ENCODE data around the gene SYNPR. TPM values are rescaled to one million over a fixed set of nuclear protein-coding genes. Genes with fewer than 3 reads are reported as not detected.

The SYNPR gene
- total RNA-seq, 4 donors from 2014 or later, result not detected

- intact Hi-C loops (cut with DNase I; ENCODE audit: low total_unique reads), result no loop called here
- no peak overlapping the region for H3K4me3 ChIP-seq
- DNase-seq, result no peak
- no peaks in the 10 kb centered on the region for H3K36me3 ChIP-seq
- no peaks in the 10 kb centered on the region for H3K27me3 ChIP-seq
- no peaks in the 10 kb centered on the region for H3K4me1 ChIP-seq
- WGBS, 2 donors (ENCODE audit: low coverage in 1 of 2), result 78 to 85% methylated on average over 1 of the region's 1 CpG
- no peak for TF ChIP-seq EP300 (IDR thresholded peaks at IDR 0.05; ENCODE audit: low read depth)
- no peak for TF ChIP-seq POLR2A (IDR thresholded peaks at IDR 0.05)
- no peak for TF ChIP-seq POLR2AphosphoS5 (IDR thresholded peaks at IDR 0.05)
- no peak for TF ChIP-seq CTCF (IDR thresholded peaks at IDR 0.05)
- H3K27ac ChIP-seq, result no peak overlapping the region
- no peaks in the 10 kb centered on the region for H3K9me3 ChIP-seq
- in situ Hi-C loops (cut with MboI; ENCODE audit: low pct_ligation_motif_present in 1 of 4, low pct_unique_long_range_greater_than_20kb in 1 of 4, low sequenced_read_pairs in 3 of 4), result no loop called here
Measured at GRCh38 chr3:63538919-63539318, 260.8 kb downstream of the SYNPR start.

GRCh38 chr3:63555767-63556166 lies 277.7 kb downstream of the SYNPR start:
- no peaks in the 10 kb centered on the region for H3K9me3 ChIP-seq

GRCh38 chr3:63556401-63556800 lies 278.3 kb downstream of the SYNPR start:
- no peak overlapping the region for H3K27ac ChIP-seq
- TF ChIP-seq CTCF (IDR thresholded peaks at IDR 0.05) (no peak), EP300 (IDR thresholded peaks at IDR 0.05; ENCODE audit: low read depth) (no peak), POLR2AphosphoS5 (IDR thresholded peaks at IDR 0.05) (no peak), POLR2A (IDR thresholded peaks at IDR 0.05) (no peak)
- 79 to 84% methylated on average over 9 of the region's 9 CpGs for WGBS, 2 donors (ENCODE audit: low coverage in 1 of 2)
- H3K4me1 ChIP-seq, result peaks cover 0 to 12% (median 5%) of the 10 kb centered on the region in 4 donors
- in situ Hi-C loops (cut with MboI; ENCODE audit: low pct_ligation_motif_present in 1 of 4, low pct_unique_long_range_greater_than_20kb in 1 of 4, low sequenced_read_pairs in 3 of 4), result loop anchor here in 1 of 4 donors (25.0 kb wide), 1 partner anchor 194 kb away; no protein-coding TSS in a partner anchor
- H3K9me3 ChIP-seq, result no peaks in the 10 kb centered on the region
- H3K36me3 ChIP-seq, result no peaks in the 10 kb centered on the region
- H3K4me3 ChIP-seq, result no peak overlapping the region
- H3K27me3 ChIP-seq, result no peaks in the 10 kb centered on the region
- intact Hi-C loops (cut with DNase I; ENCODE audit: low total_unique reads), result no loop called here
- no peak for DNase-seq

More at GRCh38 chr3:63555767-63556166, 277.7 kb downstream of the SYNPR start:
- no peak for TF ChIP-seq POLR2A (IDR thresholded peaks at IDR 0.05)
- in situ Hi-C loops (cut with MboI; ENCODE audit: low pct_ligation_motif_present in 1 of 4, low pct_unique_long_range_greater_than_20kb in 1 of 4, low sequenced_read_pairs in 3 of 4), result loop anchor here in 1 of 4 donors (25.0 kb wide), 1 partner anchor 193 kb away; no protein-coding TSS in a partner anchor
- DNase-seq, result no peak
- intact Hi-C loops (cut with DNase I; ENCODE audit: low total_unique reads), result no loop called here
- H3K36me3 ChIP-seq, result no peaks in the 10 kb centered on the region
- peaks cover 0 to 12% (median 5%) of the 10 kb centered on the region in 4 donors for H3K4me1 ChIP-seq
- WGBS, 2 donors (ENCODE audit: low coverage in 1 of 2), result 83 to 86% methylated on average over 1 of the region's 1 CpG
- no peaks in the 10 kb centered on the region for H3K27me3 ChIP-seq
- no peak overlapping the region for H3K4me3 ChIP-seq
- H3K27ac ChIP-seq, result no peak overlapping the region

GRCh38 chr3:63557912-63558311 lies 279.8 kb downstream of the SYNPR start:
- intact Hi-C loops (cut with DNase I; ENCODE audit: low total_unique reads) (no loop called here), in situ Hi-C loops (cut with MboI; ENCODE audit: low pct_ligation_motif_present in 1 of 4, low pct_unique_long_range_greater_than_20kb in 1 of 4, low sequenced_read_pairs in 3 of 4) (loop anchor here in 1 of 4 donors (25.0 kb wide), 1 partner anchor 196 kb away; no protein-coding TSS in a partner anchor)
- peaks cover 0 to 12% (median 5%) of the 10 kb centered on the region in 4 donors for H3K4me1 ChIP-seq
- no peak overlapping the region for H3K4me3 ChIP-seq
- H3K9me3 ChIP-seq, result no peaks in the 10 kb centered on the region
- no peaks in the 10 kb centered on the region for H3K27me3 ChIP-seq
- H3K36me3 ChIP-seq, result no peaks in the 10 kb centered on the region
- H3K27ac ChIP-seq, result no peak overlapping the region
- no peak for DNase-seq
- TF ChIP-seq EP300 (IDR thresholded peaks at IDR 0.05; ENCODE audit: low read depth) (no peak), POLR2A (IDR thresholded peaks at IDR 0.05) (no peak), POLR2AphosphoS5 (IDR thresholded peaks at IDR 0.05) (no peak), CTCF (IDR thresholded peaks at IDR 0.05) (no peak)

- no peak overlapping the region for H3K4me3 ChIP-seq
- no peaks in the 10 kb centered on the region for H3K9me3 ChIP-seq
- DNase-seq, result no peak
- TF ChIP-seq EP300 (IDR thresholded peaks at IDR 0.05; ENCODE audit: low read depth) (no peak), POLR2AphosphoS5 (IDR thresholded peaks at IDR 0.05) (no peak), CTCF (IDR thresholded peaks at IDR 0.05) (no peak), POLR2A (IDR thresholded peaks at IDR 0.05) (no peak)
- no peaks in the 10 kb centered on the region for H3K27me3 ChIP-seq
- WGBS, 2 donors (ENCODE audit: low coverage in 1 of 2), result 7 to 21% methylated on average over 2 of the region's 2 CpGs
- H3K4me1 ChIP-seq, result peaks cover 0 to 12% (median 5%) of the 10 kb centered on the region in 4 donors
- intact Hi-C loops (cut with DNase I; ENCODE audit: low total_unique reads) (no loop called here), in situ Hi-C loops (cut with MboI; ENCODE audit: low pct_ligation_motif_present in 1 of 4, low pct_unique_long_range_greater_than_20kb in 1 of 4, low sequenced_read_pairs in 3 of 4) (loop anchor here in 1 of 4 donors (25.0 kb wide), 1 partner anchor 198 kb away; no protein-coding TSS in a partner anchor)
- peak overlapping the region in 1 of 4 donors; percentile 2 for H3K27ac ChIP-seq
- no peaks in the 10 kb centered on the region for H3K36me3 ChIP-seq
Measured at GRCh38 chr3:63559884-63560283, 281.8 kb downstream of the SYNPR start.
